OCI-LY1 (cell line): ENCODE data around the gene PHF23.

Source experiments
- CTCF ChIP-seq: fragments of 200-600 bp; sonication (generic), shearing (Covaris generic); IDR thresholded peaks from 2 replicates; pipeline ENCODE4 v1.5.1; 2017; ENCODE audit warnings: mild to moderate bottlenecking, antibody characterized with exemption, low read length, moderate library complexity, mixed read lengths
- EZH2 ChIP-seq: fragments of 200-600 bp; sonication (generic), shearing (Covaris generic); IDR thresholded peaks from 2 replicates; pipeline ENCODE4 v1.8.0; 2017; ENCODE audit warnings: borderline replicate concordance, mixed run types, mild to moderate bottlenecking, antibody characterized with exemption, low read length, moderate library complexity, mixed read lengths

GRCh38 chr17:7238420-7239090 is 702 bp downstream of the PHF23 start:
- TF ChIP-seq CTCF (no peak), EZH2 (no peak)
